Testis (tissue), 2 donors: ENCODE results near the gene STK36.

ENCODE experiments used
- POLR2A ChIP-seq: fragments of 450-650 bp; IDR thresholded peaks from one replicate; pipeline ENCODE4 v1.6.1; 2017; ENCODE audit warnings: antibody characterized with exemption, mild to moderate bottlenecking, moderate library complexity
- TF ChIP-seq, protein P1 (sequence below), 3 experiments: fragments of 450-650 bp in 2 of 3; fragments of 200-600 bp in 1 of 3; sonication (generic) in 1 of 3; IDR thresholded peaks; one replicate each; pipeline ENCODE4 v1.5.1; 2016 to 2019; ENCODE audit warnings: antibody characterized with exemption in 3 of 3, mild to moderate bottlenecking in 2 of 3, moderate library complexity in 1 of 3

DNA sequence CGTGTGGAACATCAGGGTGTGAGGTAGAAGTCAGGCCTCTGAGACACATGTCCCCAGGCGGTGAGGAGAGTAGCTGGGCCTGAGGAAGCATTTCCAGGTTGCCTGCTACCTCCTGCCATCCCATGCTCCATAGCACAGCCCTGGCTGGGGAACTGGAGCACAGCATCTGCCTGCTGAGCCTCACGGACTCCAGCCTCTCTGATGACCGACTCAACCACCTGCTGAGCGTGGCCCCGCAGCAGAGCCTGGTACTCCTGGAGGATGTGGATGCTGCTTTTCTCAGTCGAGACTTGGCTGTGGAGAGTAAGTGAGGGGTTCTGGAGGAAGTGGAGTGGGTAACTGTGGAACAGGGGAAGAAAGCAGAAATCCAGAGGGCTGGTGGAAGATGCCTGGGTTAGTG is 9.5 kb upstream of the STK36 start:
- TF ChIP-seq, protein P1, sequence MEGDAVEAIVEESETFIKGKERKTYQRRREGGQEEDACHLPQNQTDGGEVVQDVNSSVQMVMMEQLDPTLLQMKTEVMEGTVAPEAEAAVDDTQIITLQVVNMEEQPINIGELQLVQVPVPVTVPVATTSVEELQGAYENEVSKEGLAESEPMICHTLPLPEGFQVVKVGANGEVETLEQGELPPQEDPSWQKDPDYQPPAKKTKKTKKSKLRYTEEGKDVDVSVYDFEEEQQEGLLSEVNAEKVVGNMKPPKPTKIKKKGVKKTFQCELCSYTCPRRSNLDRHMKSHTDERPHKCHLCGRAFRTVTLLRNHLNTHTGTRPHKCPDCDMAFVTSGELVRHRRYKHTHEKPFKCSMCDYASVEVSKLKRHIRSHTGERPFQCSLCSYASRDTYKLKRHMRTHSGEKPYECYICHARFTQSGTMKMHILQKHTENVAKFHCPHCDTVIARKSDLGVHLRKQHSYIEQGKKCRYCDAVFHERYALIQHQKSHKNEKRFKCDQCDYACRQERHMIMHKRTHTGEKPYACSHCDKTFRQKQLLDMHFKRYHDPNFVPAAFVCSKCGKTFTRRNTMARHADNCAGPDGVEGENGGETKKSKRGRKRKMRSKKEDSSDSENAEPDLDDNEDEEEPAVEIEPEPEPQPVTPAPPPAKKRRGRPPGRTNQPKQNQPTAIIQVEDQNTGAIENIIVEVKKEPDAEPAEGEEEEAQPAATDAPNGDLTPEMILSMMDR (IDR thresholded peaks at IDR 0.05), result no peak
- TF ChIP-seq POLR2A, result no peak
